ENCODE measurements around the gene A4GNT. TPM values are rescaled to one million over a fixed set of nuclear protein-coding genes. Genes with fewer than 3 reads are reported as not detected.

Gene A4GNT
- total RNA-seq, 4 donors from 2014 or later = not detected

DNA sequence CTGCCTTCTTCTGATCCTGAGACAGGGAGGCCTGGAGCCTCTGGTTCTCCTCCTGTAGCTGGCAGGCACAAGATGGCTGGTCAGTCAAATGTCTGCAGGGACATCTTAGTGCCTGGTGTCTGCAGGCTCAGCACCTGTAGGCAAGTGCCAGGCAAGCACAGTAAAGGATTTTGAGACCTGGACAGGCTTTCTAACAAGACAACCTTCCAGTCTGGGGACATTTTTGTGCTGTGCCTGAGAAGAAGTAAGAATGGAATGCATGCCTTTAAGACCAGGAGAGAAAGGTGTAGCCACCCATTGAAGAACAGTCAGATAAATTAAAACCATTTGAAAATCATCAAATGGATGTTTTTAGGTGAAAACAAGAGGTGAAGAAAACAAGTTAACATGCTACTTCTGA lies 48.0 kb downstream of the A4GNT start:
- TF ChIP-seq POLR2A (IDR thresholded peaks at IDR 0.05) (no peak), EP300 (IDR thresholded peaks at IDR 0.05; ENCODE audit: low read depth) (no peak), POLR2AphosphoS5 (IDR thresholded peaks at IDR 0.05) (no peak)
- TF ChIP-seq, protein P1, sequence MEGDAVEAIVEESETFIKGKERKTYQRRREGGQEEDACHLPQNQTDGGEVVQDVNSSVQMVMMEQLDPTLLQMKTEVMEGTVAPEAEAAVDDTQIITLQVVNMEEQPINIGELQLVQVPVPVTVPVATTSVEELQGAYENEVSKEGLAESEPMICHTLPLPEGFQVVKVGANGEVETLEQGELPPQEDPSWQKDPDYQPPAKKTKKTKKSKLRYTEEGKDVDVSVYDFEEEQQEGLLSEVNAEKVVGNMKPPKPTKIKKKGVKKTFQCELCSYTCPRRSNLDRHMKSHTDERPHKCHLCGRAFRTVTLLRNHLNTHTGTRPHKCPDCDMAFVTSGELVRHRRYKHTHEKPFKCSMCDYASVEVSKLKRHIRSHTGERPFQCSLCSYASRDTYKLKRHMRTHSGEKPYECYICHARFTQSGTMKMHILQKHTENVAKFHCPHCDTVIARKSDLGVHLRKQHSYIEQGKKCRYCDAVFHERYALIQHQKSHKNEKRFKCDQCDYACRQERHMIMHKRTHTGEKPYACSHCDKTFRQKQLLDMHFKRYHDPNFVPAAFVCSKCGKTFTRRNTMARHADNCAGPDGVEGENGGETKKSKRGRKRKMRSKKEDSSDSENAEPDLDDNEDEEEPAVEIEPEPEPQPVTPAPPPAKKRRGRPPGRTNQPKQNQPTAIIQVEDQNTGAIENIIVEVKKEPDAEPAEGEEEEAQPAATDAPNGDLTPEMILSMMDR (IDR thresholded peaks at IDR 0.05) = no peak
- peaks cover 0 to 6% (median 0%) of the 10 kb centered on the region in 4 donors for H3K36me3 ChIP-seq
- H3K4me1 ChIP-seq = peaks cover 0 to 9% (median 0%) of the 10 kb centered on the region in 4 donors
- no peak overlapping the region for H3K27ac ChIP-seq
- no peaks in the 10 kb centered on the region for H3K9me3 ChIP-seq
- no peak for DNase-seq
- no peaks in the 10 kb centered on the region for H3K27me3 ChIP-seq
- intact Hi-C loops (cut with DNase I; ENCODE audit: low total_unique reads) (no loop called here), in situ Hi-C loops (cut with MboI; ENCODE audit: low pct_ligation_motif_present in 1 of 4, low pct_unique_long_range_greater_than_20kb in 1 of 4, low sequenced_read_pairs in 3 of 4) (no loop called here)
- H3K4me3 ChIP-seq = no peak overlapping the region

DNA sequence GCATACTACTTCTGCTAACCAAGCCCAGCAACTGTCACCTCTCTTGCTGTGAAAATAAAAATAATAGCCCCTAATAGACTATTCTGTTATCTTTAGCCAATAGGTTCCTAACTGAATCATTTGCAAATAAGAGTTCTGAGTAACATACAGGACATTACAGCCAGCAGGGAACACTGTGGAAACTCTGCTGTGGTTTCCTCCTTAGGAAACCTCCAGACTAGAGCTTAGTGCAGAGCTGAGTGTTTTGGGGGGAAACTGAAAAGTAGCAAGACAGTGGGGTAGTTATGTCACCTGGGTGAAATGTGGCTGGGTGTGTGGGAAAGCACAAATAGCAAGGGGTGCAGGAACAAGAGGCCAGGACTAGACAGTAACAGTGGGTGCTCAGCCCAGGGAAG lies 49.2 kb downstream of the A4GNT start:
- H3K4me3 ChIP-seq = no peak overlapping the region
- TF ChIP-seq POLR2A (IDR thresholded peaks at IDR 0.05) (no peak), POLR2AphosphoS5 (IDR thresholded peaks at IDR 0.05) (no peak), EP300 (IDR thresholded peaks at IDR 0.05; ENCODE audit: low read depth) (no peak)
- TF ChIP-seq, protein P1 (IDR thresholded peaks at IDR 0.05) = no peak
- H3K36me3 ChIP-seq = peaks cover 0 to 6% (median 0%) of the 10 kb centered on the region in 4 donors
- no peak for DNase-seq
- intact Hi-C loops (cut with DNase I; ENCODE audit: low total_unique reads) = no loop called here
- in situ Hi-C loops (cut with MboI; ENCODE audit: low pct_ligation_motif_present in 1 of 4, low pct_unique_long_range_greater_than_20kb in 1 of 4, low sequenced_read_pairs in 3 of 4) = no loop called here
- H3K27me3 ChIP-seq = no peaks in the 10 kb centered on the region
- H3K27ac ChIP-seq = peak overlapping the region in 2 of 4 donors; percentile 42 to 53
- H3K9me3 ChIP-seq = no peaks in the 10 kb centered on the region
- peaks cover 0 to 9% (median 0%) of the 10 kb centered on the region in 4 donors for H3K4me1 ChIP-seq

DNA sequence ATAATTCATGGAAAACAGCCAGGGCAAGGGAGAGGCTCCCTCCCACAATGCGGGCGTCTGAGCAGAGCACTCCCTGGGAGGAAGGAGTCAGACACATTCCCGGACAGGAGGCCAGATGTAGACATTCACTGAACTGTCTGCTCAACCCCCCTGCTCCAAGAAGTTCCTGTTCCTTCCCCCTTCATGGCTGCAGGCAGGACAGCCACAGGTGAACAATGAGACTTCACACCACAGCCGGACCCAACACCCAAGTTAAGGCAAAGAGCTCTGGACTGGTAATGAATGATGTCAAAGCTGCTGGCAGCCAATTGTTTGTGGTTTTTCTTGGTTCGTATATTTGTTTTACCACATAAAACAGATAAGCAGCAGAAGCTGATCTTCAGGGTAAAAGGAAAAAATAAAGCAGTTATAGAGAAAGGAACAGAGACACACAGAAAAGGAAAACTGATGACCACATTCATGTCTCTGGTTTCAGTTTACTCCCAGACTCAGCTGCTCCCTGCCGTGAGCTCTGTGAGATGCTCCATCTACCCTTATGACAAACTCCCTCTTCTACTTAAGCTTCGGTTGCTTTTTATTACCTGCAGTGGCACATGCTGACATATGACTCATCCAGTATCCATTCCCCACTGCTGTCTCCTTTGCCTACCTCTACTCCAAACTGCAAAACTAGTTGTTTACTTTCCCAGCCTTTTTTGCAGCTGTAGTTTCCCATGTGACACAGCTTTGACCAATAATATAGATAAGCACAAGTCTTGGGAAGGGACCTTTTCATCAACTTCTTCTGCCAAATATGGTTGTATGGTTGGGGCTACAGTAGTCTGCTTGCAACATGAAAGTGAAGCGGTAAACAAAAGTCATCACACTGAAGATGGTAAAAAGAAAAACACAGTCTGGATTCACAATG lies 49.9 kb downstream of the A4GNT start:
- Histone ChIP-seq H3K4me1 (peaks cover 0 to 9% (median 0%) of the 10 kb centered on the region in 4 donors), H3K27me3 (no peaks in the 10 kb centered on the region), H3K27ac (peak overlapping the region in 2 of 4 donors; percentile 42 to 53), H3K36me3 (peaks cover 0 to 6% (median 0%) of the 10 kb centered on the region in 4 donors), H3K4me3 (no peak overlapping the region), H3K9me3 (no peaks in the 10 kb centered on the region)
- TF ChIP-seq, protein P1 (IDR thresholded peaks at IDR 0.05) = no peak
- TF ChIP-seq POLR2AphosphoS5 (IDR thresholded peaks at IDR 0.05) = no peak
- no peak for TF ChIP-seq EP300 (IDR thresholded peaks at IDR 0.05; ENCODE audit: low read depth)
- no peak for TF ChIP-seq POLR2A (IDR thresholded peaks at IDR 0.05)
- in situ Hi-C loops (cut with MboI; ENCODE audit: low pct_ligation_motif_present in 1 of 4, low pct_unique_long_range_greater_than_20kb in 1 of 4, low sequenced_read_pairs in 3 of 4) = no loop called here
- intact Hi-C loops (cut with DNase I; ENCODE audit: low total_unique reads) = no loop called here
- 12 to 27% methylated on average over 4 to 8 of the region's 8 CpGs for WGBS, 2 donors (ENCODE audit: low coverage in 1 of 2)
- DNase-seq = no peak

DNA sequence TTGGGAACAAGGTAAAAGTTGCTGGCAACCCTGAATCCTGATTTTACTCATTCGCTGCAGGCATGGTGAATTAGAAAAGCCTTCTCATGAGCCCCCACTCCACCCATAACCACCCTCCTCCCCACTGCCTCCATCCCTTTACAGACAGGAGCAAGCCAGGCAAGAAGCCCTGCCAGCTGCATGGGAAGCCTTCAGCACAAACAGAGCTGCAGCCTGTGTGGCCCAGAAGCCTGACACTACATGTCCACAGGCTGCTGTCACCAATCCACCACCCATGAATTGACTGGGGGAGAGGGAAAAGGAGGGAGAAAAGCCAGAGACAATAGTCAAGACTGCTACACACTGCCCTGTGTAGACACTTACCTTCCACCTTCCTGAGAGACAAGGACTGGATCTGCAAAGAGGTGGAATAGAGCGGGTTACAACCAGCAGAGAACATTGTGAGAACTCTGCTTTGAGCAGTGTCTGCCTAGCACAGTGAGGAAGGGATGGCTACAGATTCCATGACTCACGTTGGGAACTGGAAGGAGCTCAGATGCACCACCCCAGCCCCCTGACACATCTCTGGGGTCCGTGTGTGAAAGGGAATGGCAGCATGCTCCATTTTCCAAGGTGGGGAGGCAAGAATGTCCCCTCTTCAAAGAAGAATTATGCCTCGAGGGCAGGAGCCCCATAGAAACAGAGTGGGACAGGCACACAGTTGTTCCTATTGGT lies 50.7 kb downstream of the A4GNT start:
- Histone ChIP-seq H3K36me3 (peaks cover 0 to 3% (median 0%) of the 10 kb centered on the region in 4 donors), H3K4me1 (peaks cover 0 to 9% (median 0%) of the 10 kb centered on the region in 4 donors), H3K4me3 (no peak overlapping the region), H3K9me3 (no peaks in the 10 kb centered on the region), H3K27ac (peak overlapping the region in 2 of 4 donors; percentile 42 to 53), H3K27me3 (no peaks in the 10 kb centered on the region)
- 60 to 100% methylated on average over 1 to 5 of the region's 5 CpGs for WGBS, 2 donors (ENCODE audit: low coverage in 1 of 2)
- intact Hi-C loops (cut with DNase I; ENCODE audit: low total_unique reads) = no loop called here
- in situ Hi-C loops (cut with MboI; ENCODE audit: low pct_ligation_motif_present in 1 of 4, low pct_unique_long_range_greater_than_20kb in 1 of 4, low sequenced_read_pairs in 3 of 4) = no loop called here
- TF ChIP-seq, protein P1 (IDR thresholded peaks at IDR 0.05) = no peak
- TF ChIP-seq POLR2A (IDR thresholded peaks at IDR 0.05) = no peak
- no peak for DNase-seq
